Measurements from ENCODE around the gene OXER1. TPM values are rescaled to one million over a fixed set of nuclear protein-coding genes. Genes with fewer than 3 reads are reported as not detected.

The OXER1 gene
- total RNA-seq, 2 experiments from 2014 or later: not detected

GRCh38 chr2:42784204-42784880, 20.4 kb upstream of the OXER1 start:
- no peak overlapping the region for H3K27ac ChIP-seq (ENCODE audit: low read depth, low read length, poor library complexity, severe bottlenecking)
- no peak overlapping the region for H2AFZ ChIP-seq (ENCODE audit: low read length)
- POLR2A ChIA-PET: interaction anchor here (0.6 kb wide), 1 partner anchor 465 kb away, joined by 3 read pairs; no protein-coding TSS in a partner anchor
- no peak for DNase-seq (ENCODE audit: low spot score)
- H3K4me1 ChIP-seq (ENCODE audit: insufficient read depth, low read length, poor library complexity, severe bottlenecking): no peaks in the 10 kb centered on the region
- H3K9me3 ChIP-seq (ENCODE audit: low read length): no peaks in the 10 kb centered on the region
- no peaks in the 10 kb centered on the region for H3K79me2 ChIP-seq (ENCODE audit: insufficient read depth, low read depth, low read length)
- no peak for TF ChIP-seq EZH2phosphoT487 (IDR thresholded peaks at IDR 0.05; ENCODE audit: borderline replicate concordance, low read depth, low read length)
- TF ChIP-seq CTCF (conservative IDR thresholded peaks at IDR 0.05; ENCODE audit: low read length): no peak
- CTCF ChIA-PET (ENCODE audit: unreplicated experiment): no interaction called here
- H3K9me2 ChIP-seq (ENCODE audit: insufficient read depth, low read length): no peaks in the 10 kb centered on the region
- H3K36me3 ChIP-seq (ENCODE audit: insufficient read depth, low read length): no peaks in the 10 kb centered on the region
- H3K4me2 ChIP-seq (ENCODE audit: low read length): no peak overlapping the region
- H4K20me1 ChIP-seq (ENCODE audit: insufficient read depth, low read length): no peaks in the 10 kb centered on the region
- intact Hi-C loops (cut with micrococcal nuclease; ENCODE audit: unreplicated experiment): no loop called here
- BruUV-seq (replicated peaks): no TSS peak
- H3K4me3 ChIP-seq (ENCODE audit: low read depth, low read length, poor library complexity, severe bottlenecking): no peak overlapping the region

GRCh38 chr2:42783511-42783910, 19.6 kb upstream of the OXER1 start:
- CTCF ChIA-PET (ENCODE audit: unreplicated experiment): no interaction called here
- Histone ChIP-seq H3K4me3 (ENCODE audit: low read depth, low read length, poor library complexity, severe bottlenecking) (no peak overlapping the region), H3K79me2 (ENCODE audit: insufficient read depth, low read depth, low read length) (no peaks in the 10 kb centered on the region), H3K4me2 (ENCODE audit: low read length) (no peak overlapping the region), H3K9me3 (ENCODE audit: low read length) (0 out of 2 replicates have a peak, but pooled peaks cover 4% of the 10 kb centered on the region), H2AFZ (ENCODE audit: low read length) (no peak overlapping the region), H3K36me3 (ENCODE audit: insufficient read depth, low read length) (no peaks in the 10 kb centered on the region), H4K20me1 (ENCODE audit: insufficient read depth, low read length) (no peaks in the 10 kb centered on the region), H3K9me2 (ENCODE audit: insufficient read depth, low read length) (no peaks in the 10 kb centered on the region), H3K4me1 (ENCODE audit: insufficient read depth, low read length, poor library complexity, severe bottlenecking) (no peaks in the 10 kb centered on the region), H3K27ac (ENCODE audit: low read depth, low read length, poor library complexity, severe bottlenecking) (no peak overlapping the region)
- BruUV-seq (replicated peaks): no TSS peak
- DNase-seq (ENCODE audit: low spot score): no peak
- intact Hi-C loops (cut with micrococcal nuclease; ENCODE audit: unreplicated experiment): no loop called here
- no peak for TF ChIP-seq EZH2phosphoT487 (IDR thresholded peaks at IDR 0.05; ENCODE audit: borderline replicate concordance, low read depth, low read length)
- no peak for TF ChIP-seq CTCF (conservative IDR thresholded peaks at IDR 0.05; ENCODE audit: low read length)
- POLR2A ChIA-PET: interaction anchor here (0.6 to 0.9 kb wide), 2 partner anchors 13 to 464 kb away, joined by 3 read pairs; no protein-coding TSS in a partner anchor

- H3K27ac ChIP-seq (ENCODE audit: low read depth, low read length, poor library complexity, severe bottlenecking): no peak overlapping the region
- DNase-seq (ENCODE audit: low spot score): no peak
- no peaks in the 10 kb centered on the region for H3K36me3 ChIP-seq (ENCODE audit: insufficient read depth, low read length)
- H3K79me2 ChIP-seq (ENCODE audit: insufficient read depth, low read depth, low read length): no peaks in the 10 kb centered on the region
- intact Hi-C loops (cut with micrococcal nuclease; ENCODE audit: unreplicated experiment): no loop called here
- H4K20me1 ChIP-seq (ENCODE audit: insufficient read depth, low read length): no peaks in the 10 kb centered on the region
- no peak overlapping the region for H2AFZ ChIP-seq (ENCODE audit: low read length)
- no peaks in the 10 kb centered on the region for H3K9me2 ChIP-seq (ENCODE audit: insufficient read depth, low read length)
- POLR2A ChIA-PET: interaction anchor here (0.7 kb wide), 1 partner anchor 39 kb away, joined by 3 read pairs; no protein-coding TSS in a partner anchor
- H3K4me2 ChIP-seq (ENCODE audit: low read length): no peak overlapping the region
- H3K9me3 ChIP-seq (ENCODE audit: low read length): peaks cover 7% of the 10 kb centered on the region; the same call in 1 of the 2 replicates
- CTCF ChIA-PET (ENCODE audit: unreplicated experiment): no interaction called here
- H3K4me1 ChIP-seq (ENCODE audit: insufficient read depth, low read length, poor library complexity, severe bottlenecking): no peaks in the 10 kb centered on the region
- no peak for TF ChIP-seq EZH2phosphoT487 (IDR thresholded peaks at IDR 0.05; ENCODE audit: borderline replicate concordance, low read depth, low read length)
- TF ChIP-seq CTCF (conservative IDR thresholded peaks at IDR 0.05; ENCODE audit: low read length): no peak
- no TSS peak for BruUV-seq (replicated peaks)
- no peak overlapping the region for H3K4me3 ChIP-seq (ENCODE audit: low read depth, low read length, poor library complexity, severe bottlenecking)
These were observed 17.2 kb upstream of the OXER1 start for GRCh38 chr2:42781181-42781580.

Measured in OCI-LY7 (cell line).